Spinal cord (tissue), 10 donors: ENCODE data around the gene ERCC6L. TPM values are rescaled to one million over a fixed set of nuclear protein-coding genes. Genes with fewer than 3 reads are reported as not detected.

ENCODE experiments used
- DNase-seq, 6 donors: peaks; one replicate each; pipeline versions ENCODE4 v3.0.0 to v3.0.0-alpha.2; 2013 to 2015; ENCODE audit warnings: low spot score in 6 of 6, low read depth in 4 of 6
- H3K27ac ChIP-seq: one replicate; pipeline ENCODE4 v1.5.1; 2013; ENCODE audit warnings: low read depth, low read length, control low read depth
- H3K27me3 ChIP-seq: one replicate; pipeline ENCODE4 v1.6.1; 2013; ENCODE audit warnings: low read length; ENCODE audit not compliant: control insufficient read depth, insufficient read depth
- H3K36me3 ChIP-seq: one replicate; pipeline ENCODE4 v1.6.1; 2013; ENCODE audit warnings: low read length; ENCODE audit not compliant: control insufficient read depth, insufficient read depth
- H3K4me1 ChIP-seq: one replicate; pipeline ENCODE4 v1.6.1; 2013; ENCODE audit warnings: low read length; ENCODE audit not compliant: control insufficient read depth, insufficient read depth
- H3K4me3 ChIP-seq: one replicate; pipeline ENCODE4 v1.5.1; 2013; ENCODE audit warnings: low read depth, low read length, control low read depth
- H3K9me3 ChIP-seq: one replicate; pipeline ENCODE4 v1.6.1; 2013; ENCODE audit warnings: low read length; ENCODE audit not compliant: control insufficient read depth, insufficient read depth
- WGBS: methylation state at CpG from one replicate; pipeline ENCODE4 v1.1.5; 2013; ENCODE audit warnings: missing lambda C conversion rate; ENCODE audit not compliant: insufficient coverage; 5-methylcytosine and 5-hydroxymethylcytosine counted together
- polyA plus RNA-seq, 2 donors: library from polyadenylated mRNA; unstranded; fragments of 120-200 nt; gene quantifications; one replicate each; pipeline ENCODE4 v1.2.1, GENCODE V29; 2013; ENCODE audit not compliant: insufficient read length in 2 of 2
- total RNA-seq, 2 donors: library from RNA; depleted of rRNA in 1 of 2; stranded (reverse); fragments of 120-200 nt in 1 of 2; fragments of >200 nt in 1 of 2; gene quantifications; one replicate each; pipeline versions ENCODE4 v1.2.3 to v1.2.4, GENCODE V29; 2013 to 2014
- donor health status: healthy.

The ERCC6L gene
- total and polyA plus RNA-seq, 4 donors, result 1.3 to 1.7 (median 1.5) TPM

- 5% methylated on average over 21 of the region's 24 CpGs for WGBS
- H3K36me3 ChIP-seq, result no peaks in the 10 kb centered on the region
- H3K9me3 ChIP-seq, result no peaks in the 10 kb centered on the region
- peak in 3 of 6 donors; percentile 33 to 75 (median 60) for DNase-seq
- no peak overlapping the region for H3K4me3 ChIP-seq
- H3K27me3 ChIP-seq, result peaks cover 27% of the 10 kb centered on the region
- H3K27ac ChIP-seq, result no peak overlapping the region
- H3K4me1 ChIP-seq, result peaks cover 9% of the 10 kb centered on the region
Observed at GRCh38 chrX:72255445-72255844, 16.6 kb upstream of the ERCC6L start.

GRCh38 chrX:72254816-72255215, 16.0 kb upstream of the ERCC6L start:
- H3K36me3 ChIP-seq, result no peaks in the 10 kb centered on the region
- peaks cover 9% of the 10 kb centered on the region for H3K4me1 ChIP-seq
- no peak overlapping the region for H3K4me3 ChIP-seq
- 20% methylated on average over 11 of the region's 17 CpGs for WGBS
- peak in 2 of 6 donors; percentile 39 to 56 for DNase-seq
- peaks cover 27% of the 10 kb centered on the region for H3K27me3 ChIP-seq
- H3K27ac ChIP-seq, result no peak overlapping the region
- no peaks in the 10 kb centered on the region for H3K9me3 ChIP-seq

GRCh38 chrX:72253686-72254085, 14.9 kb upstream of the ERCC6L start:
- no peaks in the 10 kb centered on the region for H3K9me3 ChIP-seq
- H3K27ac ChIP-seq, result no peak overlapping the region
- H3K27me3 ChIP-seq, result peaks cover 27% of the 10 kb centered on the region
- H3K4me3 ChIP-seq, result no peak overlapping the region
- no peak for DNase-seq
- no peaks in the 10 kb centered on the region for H3K36me3 ChIP-seq
- peaks cover 9% of the 10 kb centered on the region for H3K4me1 ChIP-seq

- 68% methylated on average over 1 of the region's 2 CpGs for WGBS
- H3K36me3 ChIP-seq, result no peaks in the 10 kb centered on the region
- peaks cover 17% of the 10 kb centered on the region for H3K27me3 ChIP-seq
- no peak overlapping the region for H3K4me3 ChIP-seq
- peak in 1 of 6 donors; percentile 17 for DNase-seq
- no peaks in the 10 kb centered on the region for H3K9me3 ChIP-seq
- no peaks in the 10 kb centered on the region for H3K4me1 ChIP-seq
- H3K27ac ChIP-seq, result no peak overlapping the region
Observed at GRCh38 chrX:72247206-72247942, 8.5 kb upstream of the ERCC6L start.

- Histone ChIP-seq H3K36me3 (no peaks in the 10 kb centered on the region), H3K27ac (no peak overlapping the region), H3K4me3 (no peak overlapping the region), H3K4me1 (no peaks in the 10 kb centered on the region), H3K27me3 (peaks cover 16% of the 10 kb centered on the region), H3K9me3 (no peaks in the 10 kb centered on the region)
- DNase-seq, result peak in 2 of 6 donors; percentile 33 to 53
- WGBS, result 84% methylated on average over 2 of the region's 3 CpGs
Observed at GRCh38 chrX:72245461-72246089, 6.7 kb upstream of the ERCC6L start.

- no peaks in the 10 kb centered on the region for H3K9me3 ChIP-seq
- no peak overlapping the region for H3K27ac ChIP-seq
- peaks cover 3% of the 10 kb centered on the region for H3K4me1 ChIP-seq
- WGBS, result no CpG with 5 or more reads among the region's 3 CpGs
- H3K36me3 ChIP-seq, result no peaks in the 10 kb centered on the region
- H3K4me3 ChIP-seq, result no peak overlapping the region
- DNase-seq, result no peak
- H3K27me3 ChIP-seq, result peaks cover 16% of the 10 kb centered on the region
Observed at GRCh38 chrX:72243472-72243871, 4.6 kb upstream of the ERCC6L start.

GRCh38 chrX:72240976-72241375, 2.1 kb upstream of the ERCC6L start:
- peaks cover 4% of the 10 kb centered on the region for H3K27me3 ChIP-seq
- H3K4me3 ChIP-seq, result no peak overlapping the region
- DNase-seq, result no peak
- H3K36me3 ChIP-seq, result no peaks in the 10 kb centered on the region
- peaks cover 4% of the 10 kb centered on the region for H3K4me1 ChIP-seq
- H3K27ac ChIP-seq, result no peak overlapping the region
- no peaks in the 10 kb centered on the region for H3K9me3 ChIP-seq
- 69% methylated on average over 3 of the region's 4 CpGs for WGBS

GRCh38 chrX:72238183-72238582, 644 bp downstream of the ERCC6L start:
- Histone ChIP-seq H3K27me3 (peaks cover 2% of the 10 kb centered on the region), H3K4me3 (no peak overlapping the region), H3K27ac (no peak overlapping the region), H3K36me3 (no peaks in the 10 kb centered on the region), H3K4me1 (peaks cover 4% of the 10 kb centered on the region), H3K9me3 (no peaks in the 10 kb centered on the region)
- DNase-seq, result no peak
- WGBS, result 39% methylated on average over 4 of the region's 6 CpGs

GRCh38 chrX:72236841-72237240, 2.0 kb downstream of the ERCC6L start:
- no peaks in the 10 kb centered on the region for H3K27me3 ChIP-seq
- peaks cover 4% of the 10 kb centered on the region for H3K4me1 ChIP-seq
- no peak for DNase-seq
- H3K27ac ChIP-seq, result no peak overlapping the region
- H3K36me3 ChIP-seq, result no peaks in the 10 kb centered on the region
- no peaks in the 10 kb centered on the region for H3K9me3 ChIP-seq
- no peak overlapping the region for H3K4me3 ChIP-seq
- WGBS, result 69% methylated on average over 1 of the region's 4 CpGs

GRCh38 chrX:72230290-72230689, 8.5 kb downstream of the ERCC6L start:
- no peak for DNase-seq
- Histone ChIP-seq H3K9me3 (no peaks in the 10 kb centered on the region), H3K36me3 (no peaks in the 10 kb centered on the region), H3K27ac (no peak overlapping the region), H3K4me1 (no peaks in the 10 kb centered on the region), H3K4me3 (no peak overlapping the region), H3K27me3 (no peaks in the 10 kb centered on the region)
- WGBS, result 89% methylated on average over 1 of the region's 3 CpGs
